Left colon (tissue), 2 donors: ENCODE measurements around the gene ZBTB6. TPM values are rescaled to one million over a fixed set of nuclear protein-coding genes. Genes with fewer than 3 reads are reported as not detected.

Source experiments
- ATAC-seq: fragments of 200-7000 bp; cut with Tn5 transposase; one replicate; pipeline ENCODE4 v1.9.1; 2020; ENCODE audit warnings: mild to moderate bottlenecking, moderate library complexity
- DNase-seq, 2 donors: peaks; one replicate each; pipeline ENCODE4 v3.0.0-alpha.2; 2020
- intact Hi-C, 2 donors: fragments of 100-400 bp; cut with DNase I in 1 of 2; cut with micrococcal nuclease in 1 of 2; formaldehyde crosslinking; loops; one replicate each; pipeline versions ENCODE4 v1.11.2 to v1.14.0; 2022; cut with DNase I, micrococcal nuclease
- total RNA-seq, 2 donors: library from RNA; stranded (reverse); fragmentation: NEBNext Ultra II Directional; extraction: Animal tissue kit (Norgen Biotek cat#: 25700); gene quantifications; one replicate each; pipeline ENCODE4 v1.2.1, GENCODE V29; 2021
- donor health status: DM: no; HTN: no; CAD: no.
- donor health status: DM: yes; HTN: yes; CAD: no.

Gene ZBTB6
- total RNA-seq, 2 donors from 2014 or later, result 6.1 to 7.6 TPM

DNA sequence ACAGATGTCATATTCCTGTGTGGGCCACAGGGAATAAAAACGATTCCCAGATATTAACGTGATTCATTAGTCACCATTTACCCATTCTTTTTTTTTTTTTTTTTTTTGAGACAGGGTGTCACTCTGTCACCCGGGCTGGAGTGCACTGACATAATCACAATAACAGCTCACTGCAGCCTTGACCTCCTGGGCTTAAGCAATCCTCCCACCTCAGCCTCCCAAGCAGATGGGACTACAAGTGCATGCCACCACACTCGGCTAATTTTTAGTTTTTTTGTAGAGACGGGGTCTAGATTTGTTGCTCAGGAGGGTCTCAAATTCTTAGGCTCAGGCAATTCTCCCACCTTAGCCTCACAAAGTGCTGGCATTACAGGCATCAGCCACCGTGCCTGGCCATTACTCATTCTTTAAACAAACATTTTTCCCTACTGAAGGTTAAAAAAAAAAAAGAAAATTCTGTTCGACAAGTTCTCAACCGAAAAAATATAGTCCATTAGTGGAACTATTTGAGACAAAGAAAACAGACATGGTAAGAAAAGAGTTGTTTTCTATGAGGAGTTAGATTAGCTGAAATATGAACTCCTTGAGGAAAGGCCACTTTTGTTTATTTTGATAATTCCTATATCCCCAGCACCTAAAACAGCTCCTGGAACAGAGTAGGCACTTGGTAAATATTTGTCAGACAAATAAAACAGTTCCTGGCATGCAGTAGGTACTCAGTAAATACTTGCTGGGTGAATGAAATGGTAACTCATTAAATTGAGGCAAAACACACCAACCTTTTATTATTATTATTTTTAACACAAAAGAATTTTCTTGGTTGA, 52.6 kb downstream of the ZBTB6 start:
- ATAC-seq (no peak), DNase-seq (no peak)
- intact Hi-C loops, result no loop called here

Other genes starting within 250 kb of the ZBTB6 start
- not detected for gene OR1L3, start 238.2 kb downstream of the ZBTB6 start, total RNA-seq
- not detected for gene OR1L4, start 189.3 kb downstream of the ZBTB6 start, total RNA-seq
- gene OR1L6, start 171.0 kb downstream of the ZBTB6 start, total RNA-seq, result not detected
- not detected for gene OR5C1, start 124.4 kb downstream of the ZBTB6 start, total RNA-seq
- not detected for gene OR1K1, start 113.2 kb downstream of the ZBTB6 start, total RNA-seq
- gene PDCL, start 84.7 kb downstream of the ZBTB6 start, total RNA-seq, result 10 to 100 TPM; 14.9 to 16.8 TPM
- 10 to 100 TPM; 36.2 to 38.3 TPM for gene RC3H2, start 8.0 kb downstream of the ZBTB6 start, total RNA-seq
- 1 to 10 TPM; 4.7 to 5.6 TPM for gene ZBTB26, start 18.2 kb upstream of the ZBTB6 start, total RNA-seq
- gene RABGAP1, start 27.7 kb upstream of the ZBTB6 start, total RNA-seq, result 10 to 100 TPM; 54.5 to 58.8 TPM
- 1 to 10 TPM; 2.4 to 3.8 TPM for gene GPR21, start 120.3 kb upstream of the ZBTB6 start, total RNA-seq